ENCODE measurements around the gene GRB7. TPM values are rescaled to one million over a fixed set of nuclear protein-coding genes. Genes with fewer than 3 reads are reported as not detected.
"Not testable (repeated sequence)": the region's sequence is repeated elsewhere in the genome, so short reads cannot be mapped to it uniquely, and the experiment has no call there.

GRB7 gene
- total RNA-seq, 1 donor from 2014 or later: 12.0 TPM

GRCh38 chr17:39750131-39751015 is 12.6 kb downstream of the GRB7 start:
- ATAC-seq (no peak), DNase-seq (ENCODE audit: low spot score) (no peak)

GRCh38 chr17:39751016-39751543 is 13.3 kb downstream of the GRB7 start:
- DNase-seq (ENCODE audit: low spot score) (no peak), ATAC-seq (no peak)

GRCh38 chr17:39751637-39752036 is 13.9 kb downstream of the GRB7 start:
- ATAC-seq: no peak
- DNase-seq (ENCODE audit: low spot score): no peak

DNA sequence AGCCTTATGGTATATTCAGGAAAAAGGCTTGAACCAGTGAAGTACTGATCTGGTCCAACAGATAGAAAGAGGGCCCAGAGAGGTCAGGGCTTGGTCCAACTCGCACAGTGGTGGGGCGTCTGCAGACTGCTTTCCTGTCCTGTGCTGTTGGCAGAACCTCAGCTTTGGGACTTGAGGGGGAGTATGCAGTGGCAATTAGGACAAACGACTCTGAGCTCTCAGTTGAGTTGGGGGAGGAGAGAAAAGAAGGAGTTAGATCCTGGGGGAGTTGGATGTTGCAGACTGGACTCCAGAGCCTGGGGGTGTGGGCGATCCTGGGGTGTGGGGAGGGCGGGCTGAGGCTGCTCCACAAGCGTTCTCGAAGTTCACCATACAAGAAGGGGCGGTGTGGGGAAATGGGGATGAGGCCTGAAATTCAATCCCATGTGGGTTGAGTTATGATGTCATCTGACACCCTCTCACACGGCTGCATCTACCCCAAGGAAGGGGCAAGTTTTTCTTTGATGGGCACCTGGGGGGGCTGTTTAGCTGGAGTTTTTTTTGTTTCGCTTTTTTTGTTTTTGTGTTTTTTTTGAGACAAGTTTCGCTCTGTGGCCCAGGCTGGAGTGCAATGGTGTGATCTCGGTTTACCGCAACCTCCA is 14.6 kb downstream of the GRB7 start:
- ATAC-seq: no peak
- no peak for DNase-seq (ENCODE audit: low spot score)

GRCh38 chr17:39753514-39754160 is 15.9 kb downstream of the GRB7 start:
- ATAC-seq: peak; percentile 62
- no peak for DNase-seq (ENCODE audit: low spot score)

DNA sequence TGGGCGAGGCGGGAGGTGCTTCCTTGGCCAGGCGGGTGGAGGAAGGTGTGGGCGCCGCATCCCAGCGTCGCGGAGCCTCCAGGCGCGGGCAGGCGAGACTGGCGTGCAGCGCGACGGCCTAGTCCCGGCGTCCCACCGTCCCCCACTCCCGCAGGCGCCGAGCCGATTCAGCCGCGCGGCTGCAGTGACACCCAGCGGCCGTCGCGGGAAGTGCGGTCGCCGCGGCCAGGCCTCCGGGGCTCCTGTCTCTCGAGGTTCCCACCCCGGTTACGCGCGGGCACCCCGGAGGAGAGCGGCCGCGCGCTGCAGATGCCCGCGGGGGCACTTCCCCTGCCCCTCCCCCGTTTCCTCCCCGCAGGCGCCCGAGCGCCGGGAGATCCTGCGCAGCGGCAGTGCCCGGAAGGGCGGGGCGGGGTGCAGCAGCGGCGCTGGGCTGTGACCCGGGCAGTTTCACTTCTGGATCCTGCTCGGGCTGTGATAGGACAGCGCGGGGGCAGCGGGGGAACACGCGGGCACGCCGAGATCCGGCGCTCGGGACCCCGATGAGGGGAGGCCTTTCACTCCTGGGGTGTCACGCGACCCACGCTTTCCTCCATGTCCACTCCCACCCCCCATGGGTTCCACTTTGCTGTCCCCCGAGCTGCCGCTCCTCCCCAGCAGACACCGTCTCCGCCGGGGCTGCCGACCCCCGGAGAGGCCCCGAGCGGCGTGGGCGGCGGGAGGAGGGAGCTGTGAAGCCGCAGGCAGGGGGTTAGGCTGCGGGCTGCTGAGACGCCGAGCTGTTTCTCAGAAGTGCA is 16.6 kb downstream of the GRB7 start:
- DNase-seq (ENCODE audit: low spot score): peak; percentile 96
- peak; percentile 92 for ATAC-seq

DNA sequence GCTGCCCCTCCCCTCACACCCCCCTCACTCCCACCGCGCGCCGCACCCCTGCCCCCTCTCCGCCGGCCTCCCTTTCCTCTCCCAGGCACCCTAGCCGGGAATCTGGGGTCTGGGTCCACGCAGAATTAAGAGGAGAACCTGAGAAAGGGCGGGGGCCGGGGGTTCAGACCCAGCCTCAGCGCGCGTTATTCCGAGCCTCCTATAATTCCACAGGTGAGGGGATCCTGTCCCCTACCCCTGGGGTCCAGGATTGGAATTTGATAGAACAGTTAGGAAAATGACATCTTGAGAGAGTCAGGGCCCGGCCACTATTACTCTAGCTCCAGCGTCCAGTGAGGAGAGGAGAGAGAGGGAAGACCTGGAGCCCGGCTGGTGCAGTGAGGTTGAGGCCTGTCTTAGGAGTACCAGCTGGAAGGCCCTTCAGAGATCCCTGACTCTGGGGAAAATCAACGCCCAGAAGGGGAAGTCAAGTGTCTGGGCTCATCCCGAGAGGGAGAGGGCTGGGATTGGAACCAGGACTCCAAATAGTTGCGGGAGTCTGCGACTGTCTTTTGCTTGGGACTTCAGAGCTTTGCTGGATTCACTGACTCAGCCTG is 17.3 kb downstream of the GRB7 start:
- ATAC-seq (no peak), DNase-seq (ENCODE audit: low spot score) (no peak)

DNA sequence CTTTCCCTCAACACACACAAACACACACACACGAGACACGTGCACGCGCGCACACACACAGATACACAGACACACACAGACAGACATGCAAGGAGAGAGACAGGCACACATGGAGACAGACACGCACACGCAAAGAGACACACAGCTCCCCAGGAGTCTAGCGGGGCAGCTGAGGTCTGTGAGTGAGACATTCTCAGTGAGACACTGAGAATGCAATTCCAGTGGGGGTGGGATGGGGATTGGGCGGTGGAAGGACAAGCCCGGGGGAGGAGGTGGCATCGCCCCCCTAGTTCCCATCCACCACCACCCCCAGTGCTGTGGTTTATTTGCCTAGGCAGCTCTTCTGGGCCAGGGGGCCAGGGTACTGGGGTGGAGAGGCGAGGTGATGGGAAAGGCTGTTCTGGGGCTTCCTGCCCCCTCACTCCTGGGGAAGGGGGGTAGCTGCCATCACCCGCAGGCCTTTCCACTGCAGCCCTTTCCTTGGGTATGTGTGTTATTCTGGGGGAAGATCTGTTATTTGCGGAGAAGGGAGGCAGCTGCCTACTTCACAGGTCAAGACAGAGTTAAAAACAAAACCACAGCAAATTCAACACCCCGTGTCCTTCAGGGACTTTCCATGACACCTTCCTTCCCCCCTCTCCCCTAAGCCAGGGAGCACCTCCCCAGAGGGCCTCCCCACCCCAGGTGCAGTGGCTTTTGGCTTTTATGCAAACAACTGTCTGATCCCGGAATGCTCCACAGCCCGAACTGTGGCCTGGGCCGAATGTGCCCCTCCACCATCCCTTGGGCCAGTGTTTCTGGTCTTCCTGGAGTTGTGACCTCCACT is 18.0 kb downstream of the GRB7 start:
- DNase-seq (ENCODE audit: low spot score): no peak

DNA sequence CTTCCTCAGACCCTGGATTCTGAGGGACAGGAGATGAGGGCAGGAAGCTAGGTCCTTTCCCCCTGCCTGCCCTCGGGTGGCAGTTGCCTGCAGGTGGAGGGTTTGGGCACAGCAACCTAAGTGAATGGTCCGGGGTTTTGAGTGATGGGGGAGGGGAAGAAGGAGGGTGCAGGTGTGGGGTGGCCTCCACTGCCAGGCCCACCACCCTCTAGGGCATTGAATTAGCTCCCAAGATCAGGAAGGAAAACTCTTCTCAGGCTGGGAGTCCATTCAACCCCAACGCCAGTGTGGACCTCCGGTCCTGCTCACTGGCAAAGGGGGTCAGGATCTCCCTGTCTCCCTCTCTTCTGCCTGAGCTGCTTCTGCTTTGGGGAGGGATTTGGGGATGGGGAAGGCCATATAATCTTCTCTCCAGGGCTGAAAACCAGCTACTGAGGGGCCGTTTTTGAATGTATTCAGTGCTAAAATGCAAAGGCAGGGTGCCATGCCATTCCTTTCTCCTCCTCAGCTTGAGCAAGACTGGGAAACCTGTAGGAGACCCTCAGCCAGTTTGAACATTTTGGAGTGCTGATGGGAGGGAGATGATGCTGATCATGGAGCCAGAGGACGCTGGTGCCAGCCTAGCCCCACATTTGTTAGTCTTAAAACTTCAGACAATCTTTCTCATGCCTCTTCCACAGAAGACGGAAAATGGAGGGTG is 18.8 kb downstream of the GRB7 start:
- DNase-seq (ENCODE audit: low spot score): no peak
- ATAC-seq: no peak

More for the DNA sequence above, 18.0 kb downstream of the GRB7 start:
- ATAC-seq: no peak

DNA sequence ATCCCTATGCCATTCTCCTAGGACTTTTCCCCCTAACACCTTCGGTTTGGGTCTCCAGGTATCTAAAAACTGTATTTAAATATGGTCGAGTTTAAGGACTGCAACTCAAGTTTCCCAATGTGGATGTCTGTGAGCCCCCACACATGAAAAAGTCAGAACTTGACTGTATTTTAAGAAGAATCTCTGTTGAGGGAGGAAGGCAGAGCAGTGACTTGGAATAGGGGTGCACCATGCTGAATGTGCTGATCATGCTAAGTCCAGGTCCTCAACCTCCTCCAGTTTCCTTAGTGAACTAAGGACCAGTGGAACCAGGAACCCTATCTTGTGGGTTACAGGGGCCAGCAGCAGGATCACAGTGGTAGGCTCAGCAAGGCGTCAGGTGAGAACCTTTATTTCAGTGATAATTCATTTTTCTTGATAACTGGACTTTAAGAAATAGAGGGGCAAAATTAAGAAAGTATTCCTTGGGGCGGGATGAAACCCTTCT is 19.5 kb downstream of the GRB7 start:
- DNase-seq (ENCODE audit: low spot score): no peak
- ATAC-seq: no peak

DNA sequence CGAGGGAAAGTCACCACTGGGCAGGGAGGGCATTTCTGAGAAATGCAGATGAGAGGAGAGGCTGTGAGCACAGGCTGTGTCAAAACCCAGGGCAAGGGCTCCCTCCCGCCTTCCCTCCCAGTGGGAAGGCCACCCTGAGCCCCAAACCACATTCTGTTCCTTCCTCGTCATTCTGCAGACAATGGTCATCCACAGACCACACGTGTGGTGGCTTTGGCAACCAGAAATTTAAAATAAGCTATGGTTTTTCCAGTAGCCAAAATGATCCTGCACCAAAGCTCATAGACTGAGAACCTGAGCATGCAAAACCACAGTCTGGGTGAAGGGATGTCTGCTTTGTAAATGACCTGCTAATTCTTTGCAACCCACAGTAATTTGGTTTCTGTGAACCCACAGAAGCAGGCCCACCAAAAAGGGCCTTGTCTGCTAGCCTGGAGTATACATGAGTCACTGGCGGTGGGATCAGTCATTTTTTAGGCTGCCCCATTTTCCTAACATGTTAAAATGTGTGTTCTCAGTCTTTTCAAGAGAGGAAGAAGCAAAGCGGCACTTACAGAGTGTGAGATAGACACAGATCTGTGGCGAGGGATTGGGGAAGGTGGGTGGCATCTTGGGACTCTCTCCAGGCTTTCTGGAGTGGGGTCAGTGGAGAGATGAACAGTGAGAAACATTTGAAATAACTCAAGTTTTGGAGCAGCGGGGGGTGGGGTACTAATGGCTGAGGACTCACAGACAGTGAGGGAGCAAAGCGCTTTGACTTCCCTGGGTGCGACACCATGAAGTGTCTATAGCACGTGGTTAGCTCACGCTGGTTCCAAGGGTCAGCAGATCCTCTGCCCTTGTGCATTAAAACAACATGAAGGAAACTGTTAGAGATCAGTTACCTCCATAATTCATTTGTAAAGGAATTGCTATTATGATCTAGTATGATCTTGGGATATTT is 20.5 kb downstream of the GRB7 start:
- no peak for ATAC-seq
- no peak for DNase-seq (ENCODE audit: low spot score)

DNA sequence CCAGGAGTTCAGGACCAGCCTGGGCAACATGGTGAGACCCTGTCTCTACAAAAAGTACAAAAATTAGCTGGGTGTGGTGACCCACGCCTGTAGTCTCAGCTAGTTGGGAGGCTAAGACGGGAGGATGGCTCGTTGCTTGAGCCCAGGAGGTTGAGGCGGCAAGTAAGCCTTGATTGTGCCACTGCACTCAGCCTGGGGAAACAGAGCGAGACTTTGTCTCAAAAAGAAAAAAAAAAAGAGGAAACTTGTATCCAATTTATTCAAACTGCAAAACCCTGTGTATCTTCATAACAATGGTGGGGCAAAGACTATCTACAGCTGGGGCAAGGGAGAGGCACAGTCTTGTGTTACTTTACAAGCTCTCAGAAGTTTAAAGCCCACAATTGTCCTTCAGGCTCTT is 21.5 kb downstream of the GRB7 start:
- DNase-seq (ENCODE audit: low spot score) (no peak), ATAC-seq (no peak)

GRCh38 chr17:39761861-39762496 is 24.2 kb downstream of the GRB7 start:
- no peak for ATAC-seq
- DNase-seq (ENCODE audit: low spot score): no peak

- no peak for DNase-seq (ENCODE audit: low spot score)
- no peak for ATAC-seq
Measured at GRCh38 chr17:39763051-39763820, 25.5 kb downstream of the GRB7 start.

GRCh38 chr17:39764171-39764570 is 26.4 kb downstream of the GRB7 start:
- not testable (repeated sequence) for DNase-seq (ENCODE audit: low spot score); ATAC-seq

DNA sequence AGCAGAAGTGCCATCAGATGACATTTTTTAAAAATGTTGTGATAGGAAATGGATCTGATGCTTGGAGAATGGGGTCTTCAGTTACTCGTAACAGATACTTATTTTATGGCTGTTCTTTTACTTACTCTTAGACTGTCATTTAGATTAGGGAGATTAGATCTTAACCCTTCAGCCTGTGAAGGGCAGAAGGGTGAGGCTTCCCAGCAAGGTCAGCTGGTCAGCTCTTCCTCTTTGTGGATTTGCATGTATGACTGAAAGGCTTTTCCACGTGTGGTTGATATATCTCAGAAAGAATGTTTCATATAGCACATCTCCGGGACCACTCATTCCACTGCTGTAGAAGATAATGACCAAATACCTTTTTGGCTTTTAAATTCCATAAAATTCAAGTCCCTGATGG is 27.4 kb downstream of the GRB7 start:
- DNase-seq (ENCODE audit: low spot score): no peak
- no peak for ATAC-seq

Data from left lobe of liver (tissue), 2 donors.